ENCODE measurements around the gene CNOT9.
"Not testable (repeated sequence)": the region's sequence is repeated elsewhere in the genome, so short reads cannot be mapped to it uniquely, and the experiment has no call there.

CNOT9 gene

DNA sequence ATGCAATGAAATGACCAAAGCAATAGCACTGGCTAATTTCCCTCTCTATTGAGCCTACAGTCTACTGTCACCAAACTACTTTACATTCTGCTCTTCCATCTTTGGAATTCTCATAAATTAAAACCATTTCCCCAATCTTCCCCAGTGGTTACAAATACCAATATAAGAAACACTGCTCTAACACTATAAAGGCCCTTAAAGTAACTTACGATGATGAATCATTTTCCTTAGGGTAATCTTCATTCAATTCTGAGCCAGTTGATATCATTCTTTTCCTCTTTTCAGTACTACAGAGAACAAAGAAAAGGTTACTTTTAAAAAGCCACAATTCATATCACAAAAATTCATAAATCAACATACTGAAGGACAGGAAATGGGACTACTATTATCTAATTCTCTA lies 22.6 kb upstream of the CNOT9 start:
- no peak overlapping the region for H3K4me3 ChIP-seq (ENCODE audit: control insufficient read depth, low read depth, low read length)
- TF ChIP-seq, protein P1, sequence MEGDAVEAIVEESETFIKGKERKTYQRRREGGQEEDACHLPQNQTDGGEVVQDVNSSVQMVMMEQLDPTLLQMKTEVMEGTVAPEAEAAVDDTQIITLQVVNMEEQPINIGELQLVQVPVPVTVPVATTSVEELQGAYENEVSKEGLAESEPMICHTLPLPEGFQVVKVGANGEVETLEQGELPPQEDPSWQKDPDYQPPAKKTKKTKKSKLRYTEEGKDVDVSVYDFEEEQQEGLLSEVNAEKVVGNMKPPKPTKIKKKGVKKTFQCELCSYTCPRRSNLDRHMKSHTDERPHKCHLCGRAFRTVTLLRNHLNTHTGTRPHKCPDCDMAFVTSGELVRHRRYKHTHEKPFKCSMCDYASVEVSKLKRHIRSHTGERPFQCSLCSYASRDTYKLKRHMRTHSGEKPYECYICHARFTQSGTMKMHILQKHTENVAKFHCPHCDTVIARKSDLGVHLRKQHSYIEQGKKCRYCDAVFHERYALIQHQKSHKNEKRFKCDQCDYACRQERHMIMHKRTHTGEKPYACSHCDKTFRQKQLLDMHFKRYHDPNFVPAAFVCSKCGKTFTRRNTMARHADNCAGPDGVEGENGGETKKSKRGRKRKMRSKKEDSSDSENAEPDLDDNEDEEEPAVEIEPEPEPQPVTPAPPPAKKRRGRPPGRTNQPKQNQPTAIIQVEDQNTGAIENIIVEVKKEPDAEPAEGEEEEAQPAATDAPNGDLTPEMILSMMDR (IDR thresholded peaks at IDR 0.05; ENCODE audit: control insufficient read depth, insufficient read depth, low read depth, low read length, missing control alignments): no peak
- DNase-seq (ENCODE audit: low read depth): no peak

DNA sequence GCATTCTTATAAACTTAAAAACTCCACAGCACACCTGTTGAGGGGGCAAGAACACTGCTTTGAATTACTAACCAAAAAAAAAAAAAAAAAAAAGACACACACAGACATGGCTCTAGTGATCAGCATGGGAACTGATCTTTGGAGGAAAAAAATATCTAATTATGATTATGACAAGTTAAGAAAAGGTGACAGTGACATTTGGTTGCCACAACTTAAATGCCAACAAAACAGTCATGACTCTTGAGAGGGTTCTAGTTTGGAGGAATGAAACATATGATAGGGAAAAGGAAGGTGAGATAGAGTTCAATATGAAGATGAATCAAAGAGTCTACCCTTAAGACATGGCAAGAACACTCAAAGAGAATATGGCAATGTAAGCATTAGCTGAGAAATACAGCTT lies 21.1 kb upstream of the CNOT9 start:
- TF ChIP-seq, protein P1 (IDR thresholded peaks at IDR 0.05; ENCODE audit: control insufficient read depth, insufficient read depth, low read depth, low read length, missing control alignments): no peak
- H3K4me3 ChIP-seq (ENCODE audit: control insufficient read depth, low read depth, low read length): no peak overlapping the region
- DNase-seq (ENCODE audit: low read depth): no peak

GRCh38 chr2:218547978-218548377 lies 20.7 kb upstream of the CNOT9 start:
- no peak overlapping the region for H3K4me3 ChIP-seq (ENCODE audit: control insufficient read depth, low read depth, low read length)
- TF ChIP-seq, protein P1 (IDR thresholded peaks at IDR 0.05; ENCODE audit: control insufficient read depth, insufficient read depth, low read depth, low read length, missing control alignments): no peak
- DNase-seq (ENCODE audit: low read depth): no peak

- DNase-seq (ENCODE audit: low read depth); H3K4me3 ChIP-seq (ENCODE audit: control insufficient read depth, low read depth, low read length): not testable (repeated sequence)
These were observed 14.4 kb upstream of the CNOT9 start for GRCh38 chr2:218554225-218554624.

DNA sequence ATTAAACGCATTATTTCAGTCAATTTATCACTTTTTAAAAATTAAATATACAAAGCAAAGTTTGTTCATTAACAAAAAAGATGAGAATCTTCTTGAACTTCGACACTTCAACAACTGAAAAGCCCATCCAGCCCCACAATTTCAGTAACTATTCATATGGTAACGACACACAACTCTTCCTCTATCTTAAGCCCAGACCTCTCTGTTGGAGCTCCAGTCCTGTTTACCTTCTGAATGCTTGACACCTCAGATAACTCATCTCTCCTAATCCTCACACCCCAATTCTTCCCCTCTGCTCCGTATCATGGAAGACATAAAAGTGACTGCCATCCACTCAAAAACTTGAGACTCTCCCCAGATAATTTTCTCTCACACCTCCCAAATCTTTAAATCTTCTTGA lies 13.1 kb upstream of the CNOT9 start:
- no peak for DNase-seq (ENCODE audit: low read depth)
- TF ChIP-seq, protein P1 (IDR thresholded peaks at IDR 0.05; ENCODE audit: control insufficient read depth, insufficient read depth, low read depth, low read length, missing control alignments): no peak
- no peak overlapping the region for H3K4me3 ChIP-seq (ENCODE audit: control insufficient read depth, low read depth, low read length)

DNA sequence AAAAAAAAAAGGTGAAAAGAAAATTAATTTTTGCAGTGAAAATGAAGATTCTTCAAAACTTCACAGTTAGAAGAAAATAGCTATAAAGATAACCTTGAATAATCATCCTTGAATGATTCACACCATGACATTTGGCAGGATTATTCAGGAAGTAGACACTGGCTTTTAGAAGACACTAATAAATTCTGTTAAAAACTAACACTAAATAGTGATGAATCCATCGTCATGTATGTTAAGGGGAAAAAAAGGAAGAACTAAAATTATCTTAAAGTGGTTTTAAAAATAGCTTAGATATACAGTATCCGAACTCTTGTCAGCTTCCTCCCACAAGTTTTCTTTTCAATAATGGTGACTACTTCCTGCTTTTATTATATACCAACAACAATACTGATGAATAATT lies 10.7 kb upstream of the CNOT9 start:
- H3K4me3 ChIP-seq (ENCODE audit: control insufficient read depth, low read depth, low read length): no peak overlapping the region
- TF ChIP-seq, protein P1 (IDR thresholded peaks at IDR 0.05; ENCODE audit: control insufficient read depth, insufficient read depth, low read depth, low read length, missing control alignments): no peak
- no peak for DNase-seq (ENCODE audit: low read depth)

DNA sequence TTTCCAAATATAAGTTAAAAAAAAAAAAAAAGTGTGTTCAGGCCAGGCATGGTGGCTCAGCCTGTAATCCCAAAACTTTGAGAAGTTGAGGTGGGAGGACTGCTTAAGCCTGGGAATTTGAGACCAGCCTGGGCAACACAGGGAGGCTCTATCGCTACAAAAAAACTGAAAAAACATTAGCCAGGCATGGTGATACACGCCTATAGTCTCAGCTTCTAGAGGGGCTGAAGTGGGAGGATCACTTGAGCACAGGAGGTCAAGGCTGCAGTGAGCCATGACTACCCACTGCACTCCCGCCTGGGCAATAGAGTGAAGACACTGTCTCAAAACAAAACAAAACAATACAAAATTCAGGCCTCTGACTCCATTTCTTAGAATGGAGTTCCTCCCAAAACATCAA lies 9.7 kb upstream of the CNOT9 start:
- DNase-seq (ENCODE audit: low read depth): no peak
- TF ChIP-seq, protein P1 (IDR thresholded peaks at IDR 0.05; ENCODE audit: control insufficient read depth, insufficient read depth, low read depth, low read length, missing control alignments): no peak
- no peak overlapping the region for H3K4me3 ChIP-seq (ENCODE audit: control insufficient read depth, low read depth, low read length)

Measured in AG09309 (cell line).